Body of pancreas (tissue), 4 donors: ENCODE data around the gene ADGRG7. TPM values are rescaled to one million over a fixed set of nuclear protein-coding genes. Genes with fewer than 3 reads are reported as not detected.

ENCODE experiments used
- ATAC-seq: fragments of 150-250 bp; one replicate; pipeline ENCODE4 v1.9.1; 2016
- DNase-seq, 4 donors: peaks; one replicate each; pipeline ENCODE4 v3.0.0-alpha.2; 2019
- H3K27ac ChIP-seq, 4 donors: fragments of 200-600 bp; sonication (generic); 1 replicate in 3 of 4; 2 replicates in 1 of 4; pipeline versions ENCODE4 v1.5.1 to v1.6.1; 2016 to 2019; ENCODE audit warnings: mild to moderate bottlenecking in 1 of 4, mixed read lengths in 1 of 4, moderate library complexity in 1 of 4
- H3K27me3 ChIP-seq, 2 donors: fragments of 200-600 bp; sonication (generic); one replicate each; pipeline ENCODE4 v1.6.0; 2016; ENCODE audit warnings: mild to moderate bottlenecking in 1 of 2
- H3K36me3 ChIP-seq, 2 donors: fragments of 200-600 bp; sonication (generic); replicated peaks in 1 of 2; 2 replicates each; pipeline ENCODE4 v1.5.1; 2016; ENCODE audit warnings: low read depth in 2 of 2; ENCODE audit not compliant: insufficient read depth in 1 of 2
- H3K4me1 ChIP-seq: fragments of 200-600 bp; sonication (generic); one replicate; pipeline ENCODE4 v1.6.0; 2016
- H3K4me3 ChIP-seq, 2 donors: fragments of 200-600 bp; sonication (generic); 1 replicate in 1 of 2; 2 replicates in 1 of 2; pipeline ENCODE4 v1.5.1; 2016 to 2019
- H3K9me3 ChIP-seq, 3 donors: fragments of 200-600 bp; sonication (generic); 1 replicate in 2 of 3; 2 replicates in 1 of 3; pipeline ENCODE4 v1.5.1; 2016
- POLR2A ChIP-seq, 3 donors: fragments of 450-650 bp; IDR thresholded peaks; one replicate each; pipeline ENCODE4 v1.6.1; 2016; ENCODE audit warnings: antibody characterized with exemption in 3 of 3, mild to moderate bottlenecking in 2 of 3
- WGBS, 2 donors: methylation state at CpG; one replicate each; pipeline ENCODE4 v1.1.5; 2017; 5-methylcytosine and 5-hydroxymethylcytosine counted together
- intact Hi-C: fragments of 100-400 bp; cut with DNase I; formaldehyde crosslinking; loops from one replicate; pipeline ENCODE4 v1.15.1; 2023
- total RNA-seq, 2 donors: library from RNA; depleted of rRNA; stranded (reverse); fragments of >200 nt; gene quantifications; one replicate each; pipeline ENCODE4 v1.1.0, GENCODE V29; 2016
- TF ChIP-seq, protein P1 (sequence below), 7 experiments: fragments of 450-650 bp in 4 of 7; fragments of 200-600 bp in 3 of 7; sonication (generic) in 3 of 7; IDR thresholded peaks; one replicate each; pipeline ENCODE4 v1.5.1; 2016 to 2019; ENCODE audit warnings: antibody characterized with exemption in 7 of 7

The ADGRG7 gene
- total RNA-seq, 2 donors from 2014 or later, result not detected

DNA sequence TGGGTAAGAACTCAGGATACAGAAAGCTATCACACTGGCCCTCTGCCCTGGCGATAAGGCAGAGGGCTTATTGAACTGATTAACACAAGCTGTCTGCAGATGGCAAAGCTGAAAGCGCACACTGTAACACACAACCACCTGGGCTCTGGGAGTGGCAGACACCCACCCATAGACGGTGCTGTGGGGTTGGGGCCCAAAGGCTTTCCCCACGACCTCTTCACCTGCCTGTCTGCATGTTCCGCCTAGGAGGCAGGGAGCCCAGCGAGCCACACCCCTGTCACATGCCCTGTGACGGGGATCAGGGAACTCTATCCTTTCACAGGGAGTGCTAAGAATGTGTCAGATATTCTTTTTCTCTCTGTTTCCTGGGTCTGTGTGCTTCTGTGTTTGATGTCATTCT lies 87.8 kb downstream of the ADGRG7 start:
- no peak overlapping the region for H3K27ac ChIP-seq
- H3K9me3 ChIP-seq, result no peaks in the 10 kb centered on the region
- no peak overlapping the region for H3K4me3 ChIP-seq
- 71 to 87% methylated on average over 7 of the region's 7 CpGs for WGBS, 2 donors
- intact Hi-C loops, result no loop called here
- no peaks in the 10 kb centered on the region for H3K36me3 ChIP-seq
- DNase-seq, result no peak
- no peaks in the 10 kb centered on the region for H3K4me1 ChIP-seq
- no peaks in the 10 kb centered on the region for H3K27me3 ChIP-seq
- ATAC-seq, result no peak
- no peak for TF ChIP-seq POLR2A (IDR thresholded peaks at IDR 0.05)
- TF ChIP-seq, protein P1, sequence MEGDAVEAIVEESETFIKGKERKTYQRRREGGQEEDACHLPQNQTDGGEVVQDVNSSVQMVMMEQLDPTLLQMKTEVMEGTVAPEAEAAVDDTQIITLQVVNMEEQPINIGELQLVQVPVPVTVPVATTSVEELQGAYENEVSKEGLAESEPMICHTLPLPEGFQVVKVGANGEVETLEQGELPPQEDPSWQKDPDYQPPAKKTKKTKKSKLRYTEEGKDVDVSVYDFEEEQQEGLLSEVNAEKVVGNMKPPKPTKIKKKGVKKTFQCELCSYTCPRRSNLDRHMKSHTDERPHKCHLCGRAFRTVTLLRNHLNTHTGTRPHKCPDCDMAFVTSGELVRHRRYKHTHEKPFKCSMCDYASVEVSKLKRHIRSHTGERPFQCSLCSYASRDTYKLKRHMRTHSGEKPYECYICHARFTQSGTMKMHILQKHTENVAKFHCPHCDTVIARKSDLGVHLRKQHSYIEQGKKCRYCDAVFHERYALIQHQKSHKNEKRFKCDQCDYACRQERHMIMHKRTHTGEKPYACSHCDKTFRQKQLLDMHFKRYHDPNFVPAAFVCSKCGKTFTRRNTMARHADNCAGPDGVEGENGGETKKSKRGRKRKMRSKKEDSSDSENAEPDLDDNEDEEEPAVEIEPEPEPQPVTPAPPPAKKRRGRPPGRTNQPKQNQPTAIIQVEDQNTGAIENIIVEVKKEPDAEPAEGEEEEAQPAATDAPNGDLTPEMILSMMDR (IDR thresholded peaks at IDR 0.05), result no peak

DNA sequence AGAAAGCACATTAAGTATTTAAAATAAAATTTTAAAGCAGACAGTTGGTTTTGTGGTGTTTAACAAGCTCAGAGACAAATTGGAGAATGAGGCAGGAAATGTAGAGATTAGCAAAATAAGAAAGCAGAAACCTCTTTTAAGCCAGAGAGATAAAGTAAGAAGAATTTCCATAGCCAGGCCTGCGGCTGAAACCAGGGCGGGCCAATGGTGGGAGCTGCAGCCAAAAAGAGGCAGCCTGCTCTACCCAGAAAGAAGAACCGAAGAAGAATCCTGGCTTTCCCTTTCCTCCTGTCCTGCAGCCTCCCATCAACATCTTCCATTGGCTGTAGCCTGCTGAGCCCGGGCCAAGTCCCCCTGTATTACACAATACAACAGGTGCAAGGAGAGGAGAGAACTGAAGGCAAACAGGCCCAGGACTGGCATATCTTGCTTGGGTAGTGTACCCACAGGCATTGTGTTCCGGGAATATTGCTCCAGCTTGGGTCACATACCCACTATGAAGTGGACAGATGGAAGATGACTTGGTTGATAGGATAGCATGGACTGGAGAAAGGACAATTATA lies 88.4 kb downstream of the ADGRG7 start:
- 73% methylated on average over 5 of the region's 5 CpGs for WGBS, 2 donors
- ATAC-seq, result no peak
- intact Hi-C loops, result no loop called here
- no peak overlapping the region for H3K27ac ChIP-seq
- H3K4me1 ChIP-seq, result no peaks in the 10 kb centered on the region
- no peak overlapping the region for H3K4me3 ChIP-seq
- no peaks in the 10 kb centered on the region for H3K27me3 ChIP-seq
- TF ChIP-seq, protein P1 (IDR thresholded peaks at IDR 0.05), result no peak
- no peak for TF ChIP-seq POLR2A (IDR thresholded peaks at IDR 0.05)
- H3K36me3 ChIP-seq, result no peaks in the 10 kb centered on the region
- H3K9me3 ChIP-seq, result no peaks in the 10 kb centered on the region
- DNase-seq, result no peak

DNA sequence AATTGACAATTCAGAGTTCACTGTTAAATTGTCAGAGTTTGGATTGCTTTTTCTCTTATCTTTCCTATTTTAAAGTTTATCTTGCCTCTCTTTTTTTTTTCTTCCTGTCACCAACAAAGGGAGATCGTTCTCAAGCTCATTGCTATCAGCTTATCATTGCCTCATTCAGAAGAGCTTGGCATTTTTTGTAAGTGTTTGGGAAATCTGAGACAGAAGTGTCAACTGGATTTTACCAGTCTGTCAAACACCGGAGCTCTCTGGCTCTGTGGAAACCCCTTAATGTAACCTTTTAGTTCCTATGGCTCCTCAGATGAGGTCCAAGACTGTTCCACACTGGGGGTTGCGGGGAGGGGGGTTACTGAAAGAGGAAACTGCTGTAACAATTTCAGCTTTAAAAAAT lies 89.3 kb downstream of the ADGRG7 start:
- intact Hi-C loops, result no loop called here

DNA sequence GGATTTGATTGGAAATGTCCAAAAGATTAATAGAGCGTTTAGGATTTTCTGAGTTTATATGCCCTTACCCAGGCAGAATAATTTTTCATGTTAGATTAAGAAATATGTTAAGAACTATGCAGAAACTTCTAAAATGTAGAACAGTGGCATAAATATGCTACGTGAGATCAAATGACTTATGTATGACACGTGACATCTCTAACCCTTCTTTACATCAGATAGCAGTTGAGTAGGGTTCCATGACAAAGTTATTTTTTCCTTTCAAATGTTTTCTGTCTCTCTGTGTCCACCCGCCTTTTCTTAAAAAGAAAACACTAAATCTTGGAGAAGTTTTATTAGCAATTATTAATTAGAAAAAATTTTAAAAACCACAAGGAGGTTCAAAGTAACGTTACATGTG lies 91.3 kb downstream of the ADGRG7 start:
- H3K27me3 ChIP-seq, result no peaks in the 10 kb centered on the region
- H3K4me3 ChIP-seq, result no peak overlapping the region
- TF ChIP-seq, protein P1 (IDR thresholded peaks at IDR 0.05), result no peak
- TF ChIP-seq POLR2A (IDR thresholded peaks at IDR 0.05), result no peak
- no peak overlapping the region for H3K27ac ChIP-seq
- ATAC-seq, result no peak
- 76 to 81% methylated on average over 5 of the region's 5 CpGs for WGBS, 2 donors
- DNase-seq, result no peak
- intact Hi-C loops, result no loop called here
- no peaks in the 10 kb centered on the region for H3K36me3 ChIP-seq
- no peaks in the 10 kb centered on the region for H3K4me1 ChIP-seq
- H3K9me3 ChIP-seq, result no peaks in the 10 kb centered on the region

More for the DNA sequence above, 89.3 kb downstream of the ADGRG7 start:
- TF ChIP-seq, protein P1 (IDR thresholded peaks at IDR 0.05), result no peak
- TF ChIP-seq POLR2A (IDR thresholded peaks at IDR 0.05), result no peak
- Histone ChIP-seq H3K4me3 (no peak overlapping the region), H3K9me3 (no peaks in the 10 kb centered on the region), H3K27ac (no peak overlapping the region), H3K4me1 (no peaks in the 10 kb centered on the region), H3K36me3 (no peaks in the 10 kb centered on the region), H3K27me3 (no peaks in the 10 kb centered on the region)
- WGBS, 2 donors, result 37 to 43% methylated on average over 3 of the region's 3 CpGs
- DNase-seq (no peak), ATAC-seq (no peak)
